Skeletal muscle tissue (tissue), 4 donors: ENCODE results near the gene NCKIPSD. TPM values are rescaled to one million over a fixed set of nuclear protein-coding genes. Genes with fewer than 3 reads are reported as not detected.
"Not testable (repeated sequence)": the region's sequence is repeated elsewhere in the genome, so short reads cannot be mapped to it uniquely, and the experiment has no call there.

Experiments
- H3K27ac ChIP-seq: one replicate; pipeline ENCODE4 v1.7.0; 2013; ENCODE audit warnings: mild to moderate bottlenecking, low read depth, low read length, inconsistent platforms
- H3K27me3 ChIP-seq, 3 donors: one replicate each; pipeline ENCODE4 v1.7.0; 2013; ENCODE audit warnings: low read length in 3 of 3; ENCODE audit not compliant: control insufficient read depth in 3 of 3, insufficient read depth in 3 of 3
- H3K36me3 ChIP-seq, 3 donors: one replicate each; pipeline ENCODE4 v1.7.0; 2013; ENCODE audit warnings: low read length in 3 of 3; ENCODE audit not compliant: control insufficient read depth in 3 of 3, insufficient read depth in 3 of 3
- H3K4me1 ChIP-seq, 3 donors: one replicate each; pipeline ENCODE4 v1.7.0; 2013; ENCODE audit warnings: low read length in 3 of 3, mild to moderate bottlenecking in 3 of 3; ENCODE audit not compliant: control insufficient read depth in 3 of 3, insufficient read depth in 3 of 3
- H3K4me3 ChIP-seq, 3 donors: one replicate each; pipeline ENCODE4 v1.7.0; 2013; ENCODE audit warnings: low read length in 3 of 3
- H3K9ac ChIP-seq, 3 donors: one replicate each; pipeline ENCODE4 v1.7.0; 2013; ENCODE audit warnings: low read length in 3 of 3, mild to moderate bottlenecking in 3 of 3, moderate library complexity in 2 of 3, low read depth in 1 of 3
- H3K9me3 ChIP-seq, 3 donors: one replicate each; pipeline ENCODE4 v1.7.0; 2013; ENCODE audit warnings: low read length in 3 of 3; ENCODE audit not compliant: control insufficient read depth in 3 of 3
- total RNA-seq: library from RNA; depleted of rRNA; stranded (reverse); fragments of >200 nt; gene quantifications from one replicate; pipeline ENCODE4 v1.2.3, GENCODE V29; 2014
- donor health status: Osteomylitis.

The NCKIPSD gene
- 3.1 TPM for total RNA-seq

DNA sequence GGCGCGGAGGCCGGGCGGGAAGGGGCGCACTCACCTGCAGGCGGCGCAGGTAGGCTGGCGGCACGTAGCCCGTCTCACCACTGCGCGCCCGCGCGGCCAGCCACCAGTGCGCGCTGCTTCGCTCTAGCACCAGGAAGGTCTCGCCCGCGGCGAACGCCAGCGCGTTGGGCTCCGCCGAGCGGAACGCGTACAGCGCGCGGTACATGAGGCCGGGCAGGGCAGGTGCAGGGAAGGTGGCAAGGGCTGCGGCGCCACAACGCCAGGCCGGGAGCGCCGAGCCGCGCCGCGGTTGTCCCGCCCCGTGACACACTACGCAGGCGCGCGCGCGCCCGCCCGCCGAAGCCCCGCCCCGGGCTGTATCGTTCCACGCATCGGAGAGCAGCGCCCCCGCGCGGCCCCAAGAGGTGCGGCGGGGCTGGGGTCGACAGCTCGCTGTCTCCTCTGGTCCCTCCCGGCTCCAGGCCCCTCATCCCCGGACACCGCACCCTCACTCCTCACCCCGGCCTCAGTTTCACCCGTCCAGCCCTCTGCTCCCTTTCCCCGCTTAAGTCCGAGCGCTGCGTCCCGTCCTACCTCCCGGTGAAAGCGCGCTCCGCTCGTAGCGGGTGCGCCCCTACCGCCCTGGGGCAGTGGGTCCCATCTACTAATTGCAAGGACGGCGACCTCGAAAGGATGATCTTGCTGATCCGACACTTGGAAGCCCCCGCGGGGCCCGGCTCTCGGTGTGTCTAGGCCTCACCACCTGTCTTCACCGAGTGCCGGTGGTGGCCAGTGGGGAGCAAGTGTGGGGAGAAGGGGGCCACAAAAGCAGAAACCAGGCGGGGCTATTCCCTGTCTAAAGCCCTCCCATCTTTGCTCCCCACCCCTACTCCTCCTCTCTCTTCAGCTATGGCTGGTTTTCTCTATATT is at the start of gene NCKIPSD:
Gene NCKIPSD, minus strand, starts transcription at position 313 of the 909 bp plus-strand sequence. Its CDS starts 108 bp downstream, at position 205.
- H3K27me3 ChIP-seq: no peaks in the 10 kb centered on the region
- peaks cover 43 to 48% (median 46%) of the 10 kb centered on the region in 3 donors for H3K36me3 ChIP-seq

DNA sequence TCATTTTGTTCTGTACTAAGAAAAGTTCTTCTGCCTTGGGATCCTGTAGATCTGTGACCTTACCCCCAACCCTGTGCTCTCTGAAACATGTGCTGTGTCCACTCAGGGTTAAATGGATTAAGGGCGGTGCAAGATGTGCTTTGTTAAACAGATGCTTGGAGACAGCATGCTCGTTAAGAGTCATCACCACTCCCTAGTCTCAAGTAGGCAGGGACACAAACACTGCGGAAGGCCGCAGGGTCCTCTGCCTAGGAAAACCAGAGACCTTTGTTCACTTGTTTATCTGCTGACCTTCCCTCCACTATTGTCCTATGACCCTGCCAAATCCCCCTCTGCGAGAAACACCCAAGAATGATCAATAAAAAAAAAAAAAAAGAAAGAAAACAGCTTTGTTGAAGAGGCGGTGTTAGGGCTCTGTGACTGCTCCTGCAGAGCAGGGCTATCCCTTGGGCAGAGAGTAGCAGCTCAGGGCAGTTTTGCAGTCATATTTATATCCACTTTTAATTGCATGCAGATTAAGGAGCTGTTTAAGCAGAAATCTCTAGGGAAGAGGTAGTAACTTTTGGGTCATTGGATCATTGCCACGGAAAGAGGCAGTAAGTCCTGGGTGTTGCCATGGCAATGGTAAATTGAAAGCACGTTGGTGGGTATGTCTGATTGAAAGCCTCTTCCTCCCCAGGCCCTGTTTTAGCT is 49.5 kb upstream of the NCKIPSD start:
- not testable (repeated sequence) for H3K4me3 ChIP-seq, H3K9me3 ChIP-seq, H3K27me3 ChIP-seq, H3K36me3 ChIP-seq, H3K27ac ChIP-seq, H3K9ac ChIP-seq
- peaks cover 16 to 21% (median 20%) of the 10 kb centered on the region in 3 donors for H3K4me1 ChIP-seq

More for the DNA sequence above, at the start of gene NCKIPSD:
- Histone ChIP-seq H3K9ac (peak within 1 kb of the TSS; percentile 79 to 96 (median 85)), H3K9me3 (no peaks in the 10 kb centered on the region), H3K27ac (peak within 1 kb of the TSS; percentile 58), H3K4me3 (peak within 1 kb of the TSS; percentile 74 to 99 (median 98)), H3K4me1 (peaks cover 27 to 41% (median 35%) of the 10 kb centered on the region in 3 donors)

DNA sequence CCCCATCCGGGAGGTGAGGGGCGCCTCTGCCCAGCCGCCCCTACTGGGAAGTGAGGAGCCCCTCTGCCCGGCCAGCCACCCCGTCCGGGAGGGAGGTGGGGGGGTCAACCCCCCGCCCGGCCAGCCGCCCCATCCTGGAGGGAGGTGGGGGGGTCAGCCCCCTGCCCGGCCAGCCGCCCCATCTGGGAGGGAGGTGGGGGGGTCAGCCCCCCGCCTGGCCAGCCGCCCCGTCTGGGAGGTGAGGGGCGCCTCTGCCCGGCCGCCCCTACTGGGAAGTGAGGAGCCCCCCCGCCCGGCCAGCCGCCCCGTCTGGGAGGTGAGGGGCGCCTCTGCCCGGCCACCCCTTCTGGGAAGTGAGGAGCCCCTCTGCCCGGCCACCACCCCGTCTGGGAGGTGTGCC is 48.8 kb upstream of the NCKIPSD start:
- not testable (repeated sequence) for H3K4me3 ChIP-seq, H3K9ac ChIP-seq, H3K27me3 ChIP-seq, H3K27ac ChIP-seq, H3K9me3 ChIP-seq, H3K36me3 ChIP-seq
- peaks cover 9 to 14% (median 13%) of the 10 kb centered on the region in 3 donors for H3K4me1 ChIP-seq

DNA sequence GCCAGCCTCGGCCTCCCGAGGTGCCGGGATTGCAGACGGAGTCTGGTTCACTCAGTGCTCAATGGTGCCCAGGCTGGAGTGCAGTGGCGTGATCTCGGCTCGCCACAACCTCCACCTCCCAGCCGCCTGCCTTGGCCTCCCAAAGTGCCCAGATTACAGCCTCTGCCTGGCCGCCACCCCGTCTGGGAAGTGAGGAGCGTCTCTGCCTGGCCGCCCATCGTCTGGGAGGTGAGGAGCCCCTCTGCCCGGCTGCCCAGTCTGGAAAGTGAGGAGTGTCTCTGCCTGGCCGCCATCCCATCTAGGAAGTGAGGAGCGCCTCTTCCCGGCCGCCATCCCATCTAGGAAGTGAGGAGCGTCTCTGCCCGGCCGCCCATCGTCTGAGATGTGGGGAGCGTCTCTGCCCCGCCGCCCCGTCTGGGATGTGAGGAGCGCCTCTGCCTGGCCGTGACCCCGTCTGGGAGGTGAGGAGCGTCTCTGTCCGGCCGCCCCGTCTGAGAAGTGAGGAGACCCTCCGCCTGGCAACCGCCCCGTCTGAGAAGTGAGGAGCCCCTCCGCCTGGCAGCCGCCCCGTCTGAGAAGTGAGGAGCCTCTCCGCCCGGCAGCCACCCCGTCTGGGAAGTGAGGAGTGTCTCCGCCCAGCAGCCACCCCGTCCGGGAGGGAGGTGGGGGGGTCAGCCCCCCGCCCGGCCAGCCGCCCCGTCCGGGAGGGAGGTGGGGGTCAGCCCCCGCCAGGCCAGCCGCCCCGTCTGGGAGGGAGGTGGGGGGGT is 48.2 kb upstream of the NCKIPSD start:
- H3K27ac ChIP-seq, H3K4me3 ChIP-seq, H3K27me3 ChIP-seq, H3K9ac ChIP-seq, H3K4me1 ChIP-seq, H3K36me3 ChIP-seq, H3K9me3 ChIP-seq: not testable (repeated sequence)

DNA sequence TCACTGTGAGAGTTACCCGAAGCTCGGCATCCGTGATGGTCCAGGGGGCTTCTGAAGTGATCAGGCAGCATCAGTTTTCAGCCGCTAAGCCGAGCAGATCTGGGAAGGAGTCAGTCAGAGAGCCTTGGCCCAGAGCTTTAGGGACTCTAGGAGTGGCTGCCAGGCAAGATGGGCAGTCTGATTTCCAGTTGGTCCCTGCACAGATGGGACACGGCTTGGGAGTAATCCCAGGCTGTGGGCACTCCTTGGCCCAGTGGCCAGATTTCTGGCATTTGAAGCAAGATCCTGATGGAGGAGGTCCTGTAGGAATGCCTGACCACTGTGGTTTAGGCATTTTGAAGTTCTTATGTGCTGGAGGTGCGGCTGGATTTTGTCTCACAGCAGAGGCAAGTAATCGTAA is 41.8 kb upstream of the NCKIPSD start:
- H3K27me3 ChIP-seq: no peaks in the 10 kb centered on the region
- H3K9me3 ChIP-seq: no peaks in the 10 kb centered on the region
- no peaks in the 10 kb centered on the region for H3K36me3 ChIP-seq
- H3K9ac ChIP-seq: no peak overlapping the region
- no peak overlapping the region for H3K27ac ChIP-seq
- no peak overlapping the region for H3K4me3 ChIP-seq
- H3K4me1 ChIP-seq: no peaks in the 10 kb centered on the region

DNA sequence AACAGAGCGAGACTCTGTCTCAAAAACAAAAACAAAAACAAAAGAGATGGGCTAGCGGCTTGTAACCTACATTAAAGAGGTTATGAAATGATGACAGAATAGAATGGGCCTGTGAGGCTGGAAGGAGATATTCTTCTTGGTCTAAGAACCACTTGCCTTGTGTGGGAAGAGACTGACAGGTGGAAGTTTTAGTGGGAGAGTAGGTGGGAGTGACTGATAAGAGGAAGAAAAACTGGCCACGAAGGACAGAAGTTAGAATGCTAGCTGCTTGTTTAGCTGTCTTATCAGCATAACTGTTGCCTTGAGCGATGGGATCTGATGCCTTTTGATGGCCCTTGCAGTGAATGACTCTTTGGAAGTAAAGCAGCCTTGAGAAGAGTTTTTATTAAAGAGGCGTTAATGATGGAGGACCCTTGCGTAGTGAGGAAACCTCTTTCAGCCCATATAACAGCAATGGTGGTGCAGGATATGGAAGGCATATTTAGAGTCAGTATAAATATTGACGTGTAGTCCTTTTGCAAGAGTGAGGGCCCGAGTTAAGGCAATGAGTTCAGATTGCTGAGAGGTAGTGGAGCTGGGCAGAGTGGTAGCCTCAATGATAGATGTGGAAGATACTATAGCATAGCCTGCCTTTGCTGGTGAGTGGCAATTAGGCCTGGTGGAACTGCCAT is 39.6 kb upstream of the NCKIPSD start:
- H3K4me1 ChIP-seq, H3K4me3 ChIP-seq, H3K9me3 ChIP-seq, H3K9ac ChIP-seq, H3K27ac ChIP-seq, H3K36me3 ChIP-seq, H3K27me3 ChIP-seq: not testable (repeated sequence)

DNA sequence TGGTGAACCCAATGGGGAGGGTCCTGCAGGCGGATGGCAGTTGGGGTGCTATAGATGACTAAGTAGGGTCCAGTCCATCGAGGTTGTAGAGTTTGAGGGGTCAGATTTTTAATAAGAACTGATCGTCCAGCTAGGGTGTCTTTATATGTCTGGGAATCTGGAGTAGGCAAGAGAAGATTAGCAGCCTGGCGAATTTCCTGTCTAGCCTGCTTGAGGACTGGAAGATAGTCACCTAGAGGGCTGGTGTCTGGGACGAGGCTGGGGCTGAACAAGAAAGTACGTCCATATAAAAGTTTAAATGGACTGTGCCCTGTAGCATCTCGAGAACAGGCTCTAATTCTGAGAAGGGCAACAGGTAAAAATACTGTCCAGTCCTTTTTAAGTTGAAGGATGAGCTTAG is 38.0 kb upstream of the NCKIPSD start:
- Histone ChIP-seq H3K4me1 (no peaks in the 10 kb centered on the region), H3K27me3 (no peaks in the 10 kb centered on the region), H3K4me3 (no peak overlapping the region), H3K9me3 (no peaks in the 10 kb centered on the region), H3K9ac (no peak overlapping the region), H3K27ac (no peak overlapping the region), H3K36me3 (no peaks in the 10 kb centered on the region)

DNA sequence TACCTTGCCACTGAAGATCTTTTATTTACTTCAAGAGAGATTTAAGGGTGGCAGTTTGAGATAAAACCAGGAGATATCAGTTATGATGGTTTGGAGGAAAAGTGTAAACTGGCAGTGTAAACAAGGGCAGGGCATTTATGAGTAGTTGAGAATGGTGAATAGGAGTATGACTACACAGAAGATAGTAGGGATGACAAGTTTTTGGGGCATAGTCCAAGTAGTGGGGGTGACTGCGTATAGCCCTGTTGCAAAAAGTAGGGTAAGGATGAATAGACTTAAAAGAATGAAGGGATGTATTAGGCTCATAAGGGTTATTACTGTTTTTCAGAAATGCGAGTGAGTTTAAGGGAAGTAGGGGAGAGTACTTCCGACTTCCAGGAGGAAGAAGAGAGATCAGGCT is 37.6 kb upstream of the NCKIPSD start:
- H3K9ac ChIP-seq, H3K27ac ChIP-seq, H3K4me1 ChIP-seq, H3K36me3 ChIP-seq, H3K9me3 ChIP-seq, H3K27me3 ChIP-seq, H3K4me3 ChIP-seq: not testable (repeated sequence)

DNA sequence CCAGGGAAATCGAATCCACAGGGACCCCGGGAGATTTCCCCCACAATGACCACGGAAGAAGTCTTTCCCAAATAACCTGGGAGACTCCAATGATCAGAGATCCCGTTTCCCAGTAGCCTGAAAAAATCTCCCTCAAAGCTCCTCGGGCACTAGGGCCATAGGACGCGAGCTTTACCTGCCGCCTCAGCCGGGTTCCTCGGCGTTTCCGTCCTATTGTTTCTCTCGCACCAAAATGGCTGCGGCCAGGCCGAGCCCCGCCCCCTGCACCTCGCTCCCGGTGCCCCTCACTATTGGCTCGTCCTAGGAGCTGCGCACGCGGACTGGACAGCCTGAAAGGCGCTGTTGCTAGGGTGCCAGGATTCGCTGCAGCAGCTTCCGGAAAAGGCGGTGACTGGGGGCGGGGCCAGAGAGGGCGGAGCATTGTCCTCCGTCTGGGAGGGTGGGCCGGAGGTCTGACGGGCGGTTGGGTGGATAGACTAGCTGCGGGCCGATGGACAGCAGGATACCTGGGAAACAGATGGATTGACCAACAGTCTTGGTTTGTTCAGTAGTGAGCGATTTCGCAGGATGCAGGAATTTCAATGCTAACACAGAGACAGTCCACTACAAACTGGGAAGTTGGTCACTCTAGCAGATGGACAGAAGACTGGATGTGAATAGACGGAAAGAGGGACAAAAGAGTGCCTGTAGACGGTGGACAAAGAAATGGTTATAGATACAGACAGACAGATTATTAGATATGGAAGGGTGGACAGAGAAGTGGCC is 31.4 kb upstream of the NCKIPSD start, which contains the start of gene IP6K2:
Gene IP6K2, minus strand, starts transcription at position 240 of the 765 bp plus-strand sequence. CDS start 21,930 bp downstream, outside the sequence.
- H3K9me3 ChIP-seq: no peaks in the 10 kb centered on the region
- H3K27ac ChIP-seq: peak within 1 kb of the TSS; percentile 89
- H3K36me3 ChIP-seq: peaks cover 4 to 9% (median 5%) of the 10 kb centered on the region in 3 donors
- H3K9ac ChIP-seq: peak within 1 kb of the TSS; percentile 96 to 99 (median 99)
- no peaks in the 10 kb centered on the region for H3K27me3 ChIP-seq
- peaks cover 16 to 24% (median 18%) of the 10 kb centered on the region in 3 donors for H3K4me1 ChIP-seq
- peak within 1 kb of the TSS; percentile 93 to 99 (median 95) for H3K4me3 ChIP-seq
